Measurements from ENCODE around the gene TOB1.

- TF ChIP-seq POLR2A (IDR thresholded peaks at IDR 0.05; ENCODE audit: low read length) (no peak), GATA1 (IDR thresholded peaks at IDR 0.05; ENCODE audit: low read depth, low read length) (no peak)
These were observed 802 bp upstream of the TOB1 start for GRCh38 chr17:50866950-50867362.
